NCI-H1092 treated with DMSO at 0.1 percent for 48 hours (cell line): ENCODE results near the gene FOXP2.
"Not testable (repeated sequence)": the region's sequence is repeated elsewhere in the genome, so short reads cannot be mapped to it uniquely, and the experiment has no call there.

Experiments used
- DNase-seq: peaks from one replicate; lab custom pipeline; 2025; lab: John Stamatoyannopoulos, UW

The FOXP2 gene

DNA sequence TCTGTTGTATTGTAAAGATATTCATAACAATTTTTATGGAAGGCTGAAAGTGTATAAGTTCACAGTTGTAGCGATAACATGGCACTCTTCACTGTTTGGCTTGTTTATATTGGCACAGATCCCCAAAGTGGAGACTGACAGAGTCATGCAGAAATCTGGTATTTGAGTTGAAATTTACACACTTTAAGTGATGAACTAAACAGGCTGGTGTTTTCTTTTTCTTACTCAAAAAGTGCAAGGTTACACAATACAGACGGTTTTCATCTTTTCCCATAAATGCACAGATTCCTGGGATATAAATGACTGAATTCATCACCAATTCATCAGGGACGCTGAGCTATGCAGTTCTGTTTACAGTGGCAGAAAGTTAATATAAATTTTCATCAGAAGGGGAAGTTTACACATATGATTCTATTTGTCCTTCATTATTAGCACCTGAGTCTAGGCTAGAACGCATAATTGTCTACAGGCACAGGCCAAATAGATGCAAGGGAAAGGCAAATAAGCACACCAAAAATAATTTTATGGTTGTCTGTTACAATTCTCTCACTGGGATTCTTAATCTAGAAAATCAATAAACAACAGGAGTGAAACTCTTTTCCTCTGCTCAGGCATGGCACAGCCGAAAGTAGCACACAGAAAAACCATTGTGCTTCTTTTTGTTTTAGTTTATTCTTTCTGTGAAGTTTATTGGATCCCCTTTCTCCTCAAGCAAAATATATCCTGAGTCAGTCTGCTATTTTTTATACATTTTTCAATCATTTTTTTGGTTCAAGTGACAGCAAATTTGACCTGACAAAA, 88.0 kb downstream of the FOXP2 start:
- peak; percentile 45 for DNase-seq

DNA sequence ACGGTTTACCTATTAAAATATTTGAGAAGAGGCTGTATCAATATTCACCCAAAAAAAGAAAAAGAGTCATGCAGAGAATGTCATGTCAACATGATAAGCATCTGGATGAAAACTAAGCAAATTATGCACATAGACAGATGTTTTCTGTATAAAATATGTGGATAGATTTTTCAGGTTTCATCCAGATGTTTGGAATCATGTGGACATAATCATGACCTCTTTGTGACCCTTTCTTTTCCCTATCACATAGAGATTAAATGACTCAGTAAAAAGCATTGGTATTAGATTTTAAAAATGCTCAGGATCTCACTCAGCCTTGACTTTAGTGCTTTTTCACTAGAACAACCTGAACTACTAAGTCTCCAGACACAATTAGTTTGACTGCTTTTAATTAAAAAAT, 90.0 kb downstream of the FOXP2 start:
- no peak for DNase-seq

DNA sequence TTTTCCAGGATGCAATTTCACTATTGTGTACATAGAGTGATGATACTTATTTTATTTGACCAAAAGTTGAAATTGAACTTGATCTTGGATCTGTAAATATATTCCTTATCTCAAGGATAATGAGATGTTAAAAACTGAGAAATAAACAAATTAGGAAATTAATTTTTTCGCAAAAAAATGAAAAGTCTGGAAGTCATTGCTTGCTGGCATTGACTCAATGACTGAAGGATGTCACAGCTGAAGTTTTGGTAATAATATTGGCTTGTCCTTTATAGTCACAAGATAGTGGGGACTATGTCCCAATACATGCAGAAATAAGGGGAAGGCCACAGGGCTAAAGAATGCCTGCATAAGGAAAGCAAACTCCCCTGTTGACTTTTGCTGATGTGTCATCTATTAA, 92.8 kb downstream of the FOXP2 start:
- no peak for DNase-seq

DNA sequence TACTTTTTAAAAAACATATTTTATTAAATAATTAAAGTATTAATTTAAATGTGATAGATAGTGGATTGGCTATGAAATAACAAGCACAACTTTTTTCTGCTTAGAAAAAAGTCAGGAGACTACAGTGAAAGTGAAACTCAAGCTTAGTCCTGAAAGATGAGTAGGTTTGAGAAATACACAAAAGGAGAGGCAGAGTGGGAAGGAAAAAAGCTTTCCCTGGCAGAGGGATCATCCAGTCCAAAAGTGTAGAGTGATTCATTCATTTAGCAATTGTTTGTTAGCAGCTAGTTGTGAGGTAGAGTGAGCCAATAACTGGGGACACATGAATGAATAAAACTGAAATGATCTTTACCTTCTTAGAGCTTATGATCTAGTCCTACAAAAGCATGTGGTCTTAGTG, 93.5 kb downstream of the FOXP2 start:
- no peak for DNase-seq

DNA sequence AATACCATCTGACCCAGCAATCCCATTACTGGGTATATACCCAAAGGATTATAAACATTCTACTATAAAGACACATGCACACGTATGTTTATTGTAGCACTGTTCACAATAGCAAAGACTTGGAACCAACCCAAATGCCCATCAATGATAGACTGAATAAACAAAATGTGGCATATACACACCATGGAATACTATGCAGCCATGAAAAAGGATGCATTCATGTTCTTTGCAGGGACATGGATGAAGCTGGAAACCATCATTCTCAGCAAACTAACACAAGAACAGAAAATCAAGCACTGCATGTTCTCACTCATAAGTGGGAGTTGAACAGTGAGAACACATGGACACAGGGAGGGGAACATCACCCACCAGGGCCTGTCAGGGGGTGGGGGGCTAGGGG, 96.2 kb downstream of the FOXP2 start:
- not testable (repeated sequence) for DNase-seq

DNA sequence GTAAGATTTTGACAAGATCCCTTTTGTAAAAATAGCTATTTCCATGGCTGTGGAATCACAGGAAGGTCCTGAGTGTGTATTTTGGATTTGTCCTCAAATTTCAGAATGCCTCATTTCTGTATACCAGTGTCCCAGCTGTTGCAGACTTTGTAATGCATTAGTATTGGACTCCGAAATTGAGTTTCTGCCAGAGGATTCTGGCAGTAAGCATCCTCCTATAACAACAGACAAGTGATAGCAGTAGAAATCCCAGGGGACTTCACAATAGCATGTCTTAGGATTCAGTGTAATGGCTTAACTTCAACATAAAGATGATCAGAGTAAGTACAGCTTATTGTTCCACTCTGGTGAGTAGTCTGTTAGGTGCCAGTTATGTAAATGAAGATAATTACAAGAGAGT, 104.6 kb downstream of the FOXP2 start:
- DNase-seq = no peak

DNA sequence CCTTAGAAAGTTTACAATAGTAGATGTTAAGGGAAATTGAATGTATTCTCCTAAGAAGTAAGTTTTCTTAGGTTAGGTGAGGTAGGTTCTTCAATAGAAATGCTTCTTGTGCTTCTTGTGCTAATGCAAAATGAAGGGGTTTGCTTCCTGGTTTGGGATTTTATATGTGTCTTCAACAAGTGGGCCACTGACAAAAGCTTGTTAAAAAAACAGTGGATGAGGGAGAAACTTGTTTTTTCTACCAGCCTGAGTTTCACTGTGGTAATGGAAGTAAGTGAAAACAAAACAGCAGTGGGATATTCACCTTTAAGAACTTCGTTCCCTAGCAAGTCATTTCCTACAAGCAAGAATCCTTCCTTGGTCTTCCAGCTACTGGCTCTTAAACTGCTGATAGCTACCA, 107.5 kb downstream of the FOXP2 start:
- no peak for DNase-seq

DNA sequence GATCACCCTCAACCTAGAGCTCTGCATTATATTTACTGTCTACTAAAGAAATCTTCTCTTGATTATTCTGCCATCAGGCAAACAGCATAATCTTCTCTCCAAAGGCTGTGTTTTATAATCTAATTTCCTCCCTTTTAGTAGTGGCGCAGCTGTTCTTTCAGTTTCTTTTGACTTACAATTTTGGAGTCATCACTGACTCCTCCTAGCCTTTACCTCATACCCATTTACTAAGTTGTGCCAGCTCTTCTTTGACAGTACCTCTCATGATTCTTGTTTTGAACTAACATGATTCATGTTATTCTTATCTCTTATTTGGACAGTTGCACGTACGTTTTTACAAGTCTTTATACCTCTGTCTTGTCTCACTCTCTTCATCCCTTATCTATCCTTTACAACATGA, 113.0 kb downstream of the FOXP2 start:
- DNase-seq = no peak

DNA sequence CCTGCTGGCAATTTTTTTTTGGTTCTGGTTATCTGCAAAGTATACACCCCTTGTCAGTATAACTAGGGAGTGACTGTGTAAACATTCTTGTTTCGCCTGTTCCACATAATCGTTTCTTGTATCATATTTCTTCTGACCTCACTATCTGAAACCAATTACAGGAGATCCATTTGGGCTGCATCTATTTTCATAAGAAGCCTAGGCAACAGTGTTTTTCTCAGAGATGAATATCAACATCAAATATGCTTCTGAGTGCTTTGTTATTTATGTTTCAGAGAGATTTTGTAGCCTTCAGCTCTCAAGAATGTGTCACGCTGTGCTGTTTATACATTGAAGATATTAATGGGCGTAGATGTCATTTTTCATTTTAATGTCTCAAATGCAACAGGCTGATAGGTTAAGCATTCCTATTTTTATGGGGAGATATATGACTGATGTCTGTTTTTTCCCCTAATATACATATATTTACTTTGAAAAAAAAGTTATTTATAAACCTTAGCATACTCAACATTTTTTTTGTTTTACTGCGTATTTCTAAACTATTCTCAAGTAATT, 115.5 kb downstream of the FOXP2 start:
- DNase-seq = peak; percentile 59

DNA sequence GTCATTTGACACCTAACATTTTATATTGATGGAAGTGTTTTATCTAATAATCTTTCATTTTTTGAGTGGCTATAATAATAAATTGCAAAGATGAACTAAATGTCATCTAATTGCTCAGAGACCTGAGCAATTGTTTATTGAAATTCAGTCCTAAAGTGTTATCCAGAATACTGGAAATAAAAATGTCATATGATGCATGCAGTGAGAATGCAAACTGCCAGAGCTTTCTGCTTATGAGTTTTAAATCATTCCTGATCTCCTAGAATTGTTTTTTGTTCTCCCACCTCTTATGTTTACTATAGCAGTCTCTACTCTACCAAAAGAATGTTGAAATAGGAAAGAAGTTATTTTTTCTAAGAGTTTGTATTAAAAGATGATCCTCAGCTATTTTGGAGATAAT, 116.7 kb downstream of the FOXP2 start:
- no peak for DNase-seq

DNA sequence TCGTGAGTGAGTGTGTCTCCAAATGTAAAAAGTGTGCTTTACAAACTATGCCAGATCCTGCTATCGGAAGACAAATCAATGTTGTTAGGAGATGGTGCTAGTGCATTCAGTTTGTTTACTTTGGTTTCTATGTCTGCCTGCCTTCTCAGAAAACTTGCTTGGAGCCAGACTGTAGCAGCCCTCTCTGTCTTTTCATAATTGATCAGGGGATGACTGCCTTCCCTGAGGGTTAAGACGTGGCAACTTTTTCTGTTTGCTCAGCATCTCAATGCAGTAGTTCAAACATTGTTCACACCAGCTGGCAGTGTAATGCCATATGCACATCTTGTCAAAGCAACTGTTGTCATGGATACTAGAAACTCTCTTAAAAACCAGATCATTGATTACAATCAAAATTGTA, 118.5 kb downstream of the FOXP2 start:
- peak; percentile 71 for DNase-seq

DNA sequence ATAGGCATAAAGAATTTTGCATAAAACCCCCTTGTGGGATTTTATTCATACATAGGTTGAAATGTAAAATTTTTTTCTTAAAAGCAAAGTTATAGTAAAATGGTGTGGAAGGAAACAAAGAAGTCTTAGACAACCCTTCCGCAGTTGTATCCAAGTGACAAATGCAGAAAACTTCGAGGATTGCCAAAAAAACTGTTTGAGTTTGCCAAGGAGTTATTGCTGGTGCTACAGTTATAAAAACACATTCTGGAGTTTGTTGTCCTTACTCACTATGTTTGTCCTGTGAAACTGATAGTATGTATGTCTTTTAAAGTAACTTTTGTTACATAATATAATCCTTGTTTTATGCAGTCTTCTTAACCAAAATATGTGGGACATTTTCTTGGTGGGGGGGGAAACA, 120.3 kb downstream of the FOXP2 start:
- no peak for DNase-seq

DNA sequence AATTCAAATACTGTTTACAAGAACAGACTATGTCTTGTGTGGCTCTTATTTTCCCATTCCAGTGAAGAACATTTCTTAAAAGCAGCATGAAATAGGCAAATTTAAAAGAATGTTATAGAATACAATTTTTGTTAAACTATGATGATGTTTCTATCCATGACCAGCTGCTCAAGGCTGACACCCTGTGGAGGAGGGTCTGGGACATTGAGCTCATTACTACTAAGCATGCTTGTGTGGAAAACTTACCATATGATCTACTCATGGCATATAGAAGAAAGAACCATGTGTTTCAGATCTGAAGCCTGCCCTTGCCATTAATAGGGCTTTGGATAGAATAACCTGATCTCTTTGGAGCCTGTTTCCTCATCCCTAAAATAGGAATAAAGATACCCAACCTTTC, 125.0 kb downstream of the FOXP2 start:
- peak; percentile 43 for DNase-seq

DNA sequence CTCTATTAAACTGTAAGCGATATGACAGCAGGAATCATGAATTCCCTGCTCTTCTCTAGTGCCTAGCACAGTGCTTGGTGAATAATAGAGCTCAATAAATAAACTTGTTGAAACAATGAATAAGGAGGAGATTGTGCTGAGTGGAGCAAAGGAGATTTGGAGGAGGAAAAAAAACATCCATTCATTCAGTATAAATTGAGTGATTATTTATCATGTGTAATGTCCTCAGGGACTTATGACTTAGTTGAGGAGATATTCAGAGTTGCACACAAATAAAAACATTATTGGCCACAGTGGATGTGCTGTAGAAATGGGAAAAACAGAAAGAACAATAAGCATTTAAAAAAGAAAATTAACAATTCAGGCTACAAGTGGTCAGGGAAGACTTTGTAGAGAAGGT, 125.7 kb downstream of the FOXP2 start:
- no peak for DNase-seq

DNA sequence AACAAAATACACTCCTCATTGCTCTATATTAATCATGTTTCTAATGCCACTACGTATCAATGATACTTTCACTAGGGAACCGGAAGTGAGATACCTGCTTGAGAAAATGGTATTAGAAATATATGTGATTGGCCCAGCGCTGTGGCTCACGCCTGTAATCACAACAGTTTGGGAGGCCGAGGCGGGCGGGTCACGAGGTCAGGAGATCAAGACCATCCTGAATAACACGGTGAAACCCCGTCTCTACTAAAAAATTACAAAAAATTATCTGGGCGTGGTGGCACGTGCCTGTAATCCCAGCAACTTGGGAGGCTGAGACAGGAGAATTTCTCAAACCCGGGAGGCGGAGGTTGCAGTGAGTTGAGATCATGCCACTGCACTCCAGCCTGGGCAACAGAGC, 132.7 kb downstream of the FOXP2 start:
- not testable (repeated sequence) for DNase-seq

DNA sequence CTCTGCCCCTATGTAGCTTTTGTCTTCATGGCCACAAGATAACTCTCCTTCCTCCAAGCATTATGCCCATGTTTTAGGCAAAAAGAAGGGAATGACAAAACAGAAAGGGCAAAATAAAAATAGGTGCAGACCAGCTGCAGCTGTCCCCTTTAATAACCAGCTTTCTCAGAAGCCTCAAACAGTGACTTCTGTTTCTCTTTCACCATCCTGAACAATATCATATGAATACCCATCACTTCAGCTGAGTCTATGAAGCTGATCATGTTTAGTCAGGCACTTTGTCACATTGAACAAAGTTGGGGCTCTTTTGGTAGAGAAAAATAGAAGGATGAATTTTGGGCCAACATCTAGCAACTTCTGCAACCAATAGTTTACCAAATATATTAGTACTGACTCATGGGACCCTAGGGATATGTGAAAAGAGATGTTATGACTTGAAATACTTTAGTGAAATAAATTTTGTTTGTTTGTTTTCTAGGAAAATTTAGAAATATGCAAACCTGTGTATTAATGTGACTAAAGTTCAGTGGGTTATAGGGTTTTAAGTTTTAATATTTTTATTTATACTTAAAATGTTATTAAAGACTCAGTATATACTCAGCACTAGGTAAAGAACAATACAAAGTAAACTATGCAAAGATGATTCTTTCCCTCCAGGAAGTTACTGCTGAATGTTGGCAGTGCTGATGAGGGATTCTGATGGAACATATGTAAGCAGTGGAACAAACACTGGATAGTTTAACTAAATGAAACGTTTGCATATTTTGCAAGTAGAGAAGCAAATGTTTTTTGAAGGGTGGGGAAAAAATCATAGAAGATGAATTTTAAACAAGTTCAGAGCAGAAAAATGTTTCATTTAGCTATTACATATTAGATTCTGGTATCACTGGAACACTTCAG, 133.7 kb downstream of the FOXP2 start:
- DNase-seq = no peak

DNA sequence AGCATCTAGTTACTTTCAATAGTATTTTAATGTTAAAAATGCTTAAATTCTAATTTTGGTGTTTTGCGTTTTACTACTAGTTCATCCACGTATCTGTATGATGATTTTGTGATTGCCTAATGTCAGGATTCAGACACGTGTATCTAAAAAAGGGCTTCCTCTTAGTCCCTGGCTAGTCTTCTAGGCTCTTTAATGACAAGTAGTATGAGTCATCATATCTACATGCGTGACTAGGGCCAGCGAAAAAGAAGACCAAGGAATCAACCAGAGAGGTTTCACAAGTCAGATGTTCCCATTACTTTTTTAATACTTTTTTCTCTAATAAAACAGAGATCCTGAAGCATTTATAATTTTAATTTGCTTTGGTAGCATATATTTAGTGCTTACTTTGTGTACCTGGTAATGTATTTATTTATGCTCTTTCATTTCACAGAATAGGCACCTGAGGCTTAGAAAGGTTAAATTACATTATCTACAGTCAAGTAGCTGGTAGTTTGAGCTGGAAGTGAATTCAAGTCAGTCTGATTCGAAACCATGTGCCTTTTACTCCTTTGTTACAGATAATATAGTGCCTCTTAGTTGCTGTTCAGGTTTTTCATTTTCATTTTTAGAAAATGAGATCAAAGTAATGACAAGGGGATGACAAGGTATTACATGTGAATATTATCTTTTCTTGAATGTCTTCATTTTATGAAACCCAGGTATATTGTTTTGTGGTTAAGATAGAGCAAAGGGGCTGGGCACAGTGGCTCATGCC, 140.3 kb downstream of the FOXP2 start:
- no peak for DNase-seq

DNA sequence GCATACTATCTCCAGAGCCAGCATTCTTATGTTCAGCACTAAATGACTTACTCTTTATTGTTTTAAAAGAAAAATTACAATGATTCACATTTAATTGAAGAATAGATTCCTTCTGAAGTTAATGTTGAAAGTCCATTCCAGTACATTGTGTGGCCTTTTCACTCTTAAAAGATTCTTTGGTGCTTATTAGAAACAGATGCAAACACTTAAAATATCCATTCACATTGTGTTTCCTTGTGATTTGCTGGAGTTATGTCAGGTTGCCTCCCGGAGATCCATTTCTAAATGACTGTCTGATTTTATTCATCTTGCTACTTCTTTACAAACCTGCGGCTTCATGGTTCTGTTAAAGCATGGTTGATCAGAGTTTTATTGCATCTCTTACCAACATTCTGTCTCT, 152.8 kb downstream of the FOXP2 start:
- DNase-seq = no peak

DNA sequence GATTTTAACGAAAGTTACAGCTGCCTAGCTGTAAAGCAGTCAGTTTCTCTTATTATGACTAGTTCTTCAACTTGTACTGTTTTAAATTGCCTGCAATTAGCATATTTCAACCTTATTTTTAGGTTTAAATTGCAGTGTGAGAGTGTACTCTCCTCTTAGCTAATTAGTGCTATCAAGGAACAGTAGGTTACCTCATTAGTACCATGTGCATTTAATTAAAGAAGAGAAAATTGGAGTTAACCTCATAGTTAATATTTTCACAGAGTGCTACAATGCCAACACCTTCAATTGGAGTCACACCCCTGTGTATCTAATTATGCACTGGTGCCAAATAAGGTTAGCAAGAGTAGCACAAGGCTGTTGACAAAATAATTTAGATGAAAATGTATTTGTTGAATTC, 154.6 kb downstream of the FOXP2 start:
- no peak for DNase-seq

DNA sequence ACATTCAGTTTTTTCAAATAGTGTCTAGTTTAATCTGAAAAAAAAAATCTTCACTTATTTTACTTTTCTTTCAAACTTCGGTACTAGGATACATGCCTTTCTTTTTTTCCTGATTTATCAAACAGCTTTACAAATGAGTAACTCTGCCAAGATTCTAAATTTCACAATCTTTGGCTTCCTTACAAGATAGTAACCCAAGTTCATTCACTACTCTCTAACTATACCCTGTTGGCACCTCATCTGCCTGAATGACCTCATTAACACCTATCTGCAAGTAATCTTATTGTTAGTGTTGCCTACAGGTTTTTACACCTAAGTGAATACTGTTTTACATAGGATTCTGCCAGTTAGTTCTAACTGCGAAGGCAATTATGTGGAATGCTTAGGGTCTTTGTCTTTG, 159.8 kb downstream of the FOXP2 start:
- DNase-seq = no peak

DNA sequence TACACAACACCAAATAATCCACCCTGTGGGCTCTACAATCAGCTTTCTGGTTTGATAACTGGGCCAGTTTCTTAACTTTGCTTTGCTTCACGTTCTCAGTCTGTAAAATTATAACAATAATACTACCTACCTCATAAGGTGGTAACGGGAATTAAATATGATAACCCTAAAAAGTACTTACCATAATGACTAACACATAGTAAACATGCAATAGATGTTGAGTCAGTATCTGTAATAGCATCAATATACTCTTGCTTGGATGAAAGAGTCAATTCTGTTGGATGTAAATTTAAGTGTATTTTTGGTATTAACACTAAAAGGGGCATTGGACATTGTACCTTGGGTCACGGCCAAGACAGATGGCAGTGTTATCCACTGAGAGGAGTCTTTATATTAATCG, 160.5 kb downstream of the FOXP2 start:
- DNase-seq = peak; percentile 39

DNA sequence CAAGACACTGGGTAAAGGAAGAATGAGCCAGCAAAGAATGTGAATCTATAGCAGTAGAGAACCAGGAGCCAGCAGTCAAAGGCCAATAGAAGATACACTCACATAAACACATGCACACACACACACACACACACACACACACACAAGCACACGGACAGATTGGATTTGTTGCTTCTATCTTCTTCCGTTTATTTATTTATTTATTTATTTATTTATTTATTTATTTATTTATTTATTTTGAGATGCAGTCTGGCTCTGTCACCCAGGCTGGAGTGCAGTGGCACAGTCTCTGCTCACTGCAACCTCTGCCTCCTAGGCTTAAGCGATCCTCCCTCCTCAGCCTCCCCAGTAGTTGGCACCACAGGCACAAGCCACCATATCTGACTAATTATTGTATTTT, 166.3 kb downstream of the FOXP2 start:
- DNase-seq = not testable (repeated sequence)
